ENCODE measurements around the gene BCAM.

DNA sequence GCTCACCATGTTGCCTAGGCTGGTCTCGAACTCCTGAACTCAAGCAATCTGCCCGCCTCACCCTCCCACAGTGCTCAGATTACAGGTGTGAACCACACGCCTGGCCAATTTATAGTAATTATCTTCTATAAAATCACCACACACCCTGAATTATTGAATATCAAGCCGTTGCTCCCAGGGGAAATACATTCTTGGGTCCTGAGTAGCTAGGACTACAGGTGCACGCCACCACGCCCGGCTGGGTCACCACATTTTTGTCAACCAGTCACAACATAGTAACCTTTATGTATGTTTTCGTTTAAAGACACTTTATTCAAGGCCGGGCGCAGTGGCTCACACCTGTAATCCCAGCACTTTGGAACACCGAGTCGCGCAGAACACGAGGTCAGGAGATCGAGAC is 22.9 kb upstream of the BCAM start:
- TF ChIP-seq POLR2AphosphoS5 (IDR thresholded peaks at IDR 0.05) (no peak), POLR2A (IDR thresholded peaks at IDR 0.05) (no peak)
- TF ChIP-seq, protein P1, sequence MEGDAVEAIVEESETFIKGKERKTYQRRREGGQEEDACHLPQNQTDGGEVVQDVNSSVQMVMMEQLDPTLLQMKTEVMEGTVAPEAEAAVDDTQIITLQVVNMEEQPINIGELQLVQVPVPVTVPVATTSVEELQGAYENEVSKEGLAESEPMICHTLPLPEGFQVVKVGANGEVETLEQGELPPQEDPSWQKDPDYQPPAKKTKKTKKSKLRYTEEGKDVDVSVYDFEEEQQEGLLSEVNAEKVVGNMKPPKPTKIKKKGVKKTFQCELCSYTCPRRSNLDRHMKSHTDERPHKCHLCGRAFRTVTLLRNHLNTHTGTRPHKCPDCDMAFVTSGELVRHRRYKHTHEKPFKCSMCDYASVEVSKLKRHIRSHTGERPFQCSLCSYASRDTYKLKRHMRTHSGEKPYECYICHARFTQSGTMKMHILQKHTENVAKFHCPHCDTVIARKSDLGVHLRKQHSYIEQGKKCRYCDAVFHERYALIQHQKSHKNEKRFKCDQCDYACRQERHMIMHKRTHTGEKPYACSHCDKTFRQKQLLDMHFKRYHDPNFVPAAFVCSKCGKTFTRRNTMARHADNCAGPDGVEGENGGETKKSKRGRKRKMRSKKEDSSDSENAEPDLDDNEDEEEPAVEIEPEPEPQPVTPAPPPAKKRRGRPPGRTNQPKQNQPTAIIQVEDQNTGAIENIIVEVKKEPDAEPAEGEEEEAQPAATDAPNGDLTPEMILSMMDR (IDR thresholded peaks at IDR 0.05), result no peak
